Measurements from ENCODE around the gene RFX2.

The RFX2 gene

DNA sequence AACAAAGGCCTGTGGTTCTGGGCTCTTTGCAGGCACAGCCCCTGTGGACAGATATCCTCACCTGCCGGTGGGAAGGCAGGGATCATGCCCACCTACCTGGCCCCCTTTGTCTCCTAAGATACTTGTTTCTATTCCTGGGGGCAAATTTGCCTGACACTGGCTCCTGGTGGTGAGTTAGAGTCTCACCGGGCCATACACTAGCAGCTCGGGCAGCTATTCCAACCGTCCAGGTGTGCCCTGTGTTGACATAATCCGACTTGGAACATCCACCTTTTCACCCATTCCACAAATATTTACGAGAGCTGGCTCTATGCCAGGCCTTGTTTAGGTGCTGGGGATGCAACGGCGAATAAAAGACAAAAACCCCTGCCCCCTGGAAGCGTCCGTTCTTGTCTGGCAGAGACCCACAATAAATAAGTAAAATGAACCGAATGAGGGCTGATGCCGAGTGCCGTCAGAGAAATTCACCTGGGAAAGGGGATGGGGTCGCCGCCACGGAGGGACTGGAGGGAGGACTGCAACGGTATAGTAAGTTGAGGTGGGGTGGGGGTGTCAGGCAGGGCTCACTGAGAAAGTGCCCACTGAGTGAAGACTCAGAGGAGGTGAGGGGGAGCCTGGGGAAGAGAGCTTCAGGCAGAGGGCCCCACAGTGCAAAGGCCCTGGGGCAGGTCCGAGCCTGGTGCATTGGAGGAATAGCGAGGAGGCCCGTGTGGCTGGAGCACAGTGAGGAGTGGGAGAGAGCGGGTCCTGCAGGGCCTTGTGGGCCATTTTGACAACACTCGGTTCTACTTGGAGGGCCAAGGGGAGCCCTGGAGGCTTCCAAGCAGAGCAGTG, 89.1 kb downstream of the RFX2 start:
- no peak overlapping the region for H3K27ac ChIP-seq
- H3K4me3 ChIP-seq: no peak overlapping the region
- TF ChIP-seq CTCF (IDR thresholded peaks at IDR 0.05): no peak
- DNase-seq (ENCODE audit: low spot score): no peak

GRCh38 chr19:6020166-6020882, 90.0 kb downstream of the RFX2 start:
- no peak for DNase-seq (ENCODE audit: low spot score)
- TF ChIP-seq CTCF (IDR thresholded peaks at IDR 0.05): no peak
- Histone ChIP-seq H3K27ac (no peak overlapping the region), H3K4me3 (no peak overlapping the region)

GRCh38 chr19:6018786-6019185, 91.5 kb downstream of the RFX2 start:
- no peak for DNase-seq (ENCODE audit: low spot score)
- Histone ChIP-seq H3K27ac (no peak overlapping the region), H3K4me3 (no peak overlapping the region)
- TF ChIP-seq CTCF (IDR thresholded peaks at IDR 0.05): no peak

- no peak for DNase-seq (ENCODE audit: low spot score)
- no peak for TF ChIP-seq CTCF (IDR thresholded peaks at IDR 0.05)
- Histone ChIP-seq H3K27ac (no peak overlapping the region), H3K4me3 (no peak overlapping the region)
Measured at GRCh38 chr19:6017576-6017975, 92.7 kb downstream of the RFX2 start.

DNA sequence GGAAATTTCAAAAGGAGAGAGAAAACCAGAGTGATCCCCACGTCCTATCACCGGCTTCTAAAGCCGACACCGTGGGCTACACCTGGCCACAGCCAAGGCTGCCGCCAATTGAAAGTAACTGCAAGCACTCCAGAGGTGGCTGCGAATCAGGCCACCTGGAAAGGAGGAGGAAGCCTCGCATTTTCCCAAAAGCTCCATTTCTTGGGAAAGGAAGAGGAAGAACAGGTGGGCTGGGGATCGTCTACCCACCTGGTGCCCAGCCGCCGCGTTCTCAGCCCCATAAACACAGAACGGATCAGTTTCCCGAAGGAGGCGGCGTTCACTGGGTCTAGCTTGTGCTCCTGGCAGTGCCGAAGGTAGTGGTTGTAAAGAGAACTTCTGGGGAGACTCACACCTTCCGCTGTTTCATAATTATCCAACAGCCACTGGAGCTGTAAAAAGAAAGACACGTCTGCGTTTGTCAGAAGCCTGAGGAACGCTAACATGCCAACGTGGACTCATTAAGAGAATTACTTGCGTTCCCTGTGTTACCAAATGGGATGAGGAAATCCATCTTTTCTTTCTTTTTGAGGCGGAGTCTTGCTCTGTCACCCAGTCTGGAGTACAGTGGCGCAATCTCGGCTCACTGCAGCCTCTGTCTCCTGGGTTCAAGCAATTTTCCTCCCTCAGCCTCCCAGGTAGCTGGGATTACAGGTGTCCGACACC, 94.3 kb downstream of the RFX2 start:
- TF ChIP-seq CTCF (IDR thresholded peaks at IDR 0.05): no peak
- Histone ChIP-seq H3K4me3 (no peak overlapping the region), H3K27ac (no peak overlapping the region)
- no peak for DNase-seq (ENCODE audit: low spot score)

DNA sequence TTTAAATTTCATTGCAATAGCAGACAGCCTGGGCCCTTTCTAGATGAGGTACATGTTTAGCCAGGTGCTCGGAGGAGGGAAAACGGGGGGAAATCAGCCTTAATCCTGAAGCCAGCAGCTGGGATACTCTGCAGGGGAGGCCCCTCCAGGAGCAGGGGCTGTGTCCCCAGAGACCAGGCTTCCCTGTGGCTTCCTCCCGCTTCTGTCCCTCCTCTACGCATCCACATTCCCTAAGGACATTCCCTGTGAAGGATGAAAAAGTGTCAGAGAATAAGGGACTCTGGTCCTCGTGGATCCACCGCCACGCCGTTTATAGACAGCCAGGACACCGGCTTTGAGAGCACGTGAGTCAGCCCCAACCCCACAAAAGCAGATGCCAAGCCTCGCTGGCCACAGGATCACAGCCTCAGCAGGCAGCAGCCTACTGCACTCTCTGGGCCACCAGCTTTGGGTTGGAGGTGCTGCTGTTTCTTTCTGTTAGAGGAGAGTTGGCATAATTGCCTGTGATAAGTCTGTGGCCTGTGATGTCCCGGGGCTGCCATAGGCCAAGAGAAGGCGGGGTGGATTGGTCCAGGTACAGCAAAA, 95.7 kb downstream of the RFX2 start:
- Histone ChIP-seq H3K4me3 (no peak overlapping the region), H3K27ac (no peak overlapping the region)
- no peak for TF ChIP-seq CTCF (IDR thresholded peaks at IDR 0.05)
- DNase-seq (ENCODE audit: low spot score): no peak
